IMR-90 (cell line): ENCODE results near the gene RIC8A. TPM values are rescaled to one million over a fixed set of nuclear protein-coding genes. Genes with fewer than 3 reads are reported as not detected.

Experiments used
- ATAC-seq: fragments of 200-7000 bp; cut with Tn5 transposase; 2 replicates; pipeline ENCODE4 v1.9.1; 2020; ENCODE audit warnings: low read depth, mild to moderate bottlenecking, moderate library complexity
- BruUV-seq: library from RNA; stranded (reverse); fragments of 400-500 nt; replicated peaks from 2 replicates; lab custom pipeline; 2021; lab: Mats Ljungman, UMichigan
- CTCF ChIA-PET: fragments of 300-600 bp; formaldehyde crosslinking; extraction: SDS; loops from one replicate; lab custom pipeline; 2021; ENCODE audit warnings: antibody characterized with exemption; lab: Yijun Ruan, JAX
- POLR2A ChIA-PET: fragments of 300-600 bp; sonication (Branson Sonifier 250); formaldehyde crosslinking; loops from one replicate; lab custom pipeline; 2022; ENCODE audit warnings: antibody characterized with exemption; ENCODE audit not compliant: unreplicated experiment; lab: Charles Lee
- DNase-seq: peaks from one replicate; pipeline ENCODE4 v3.0.0; 2013
- H2AFZ ChIP-seq: replicated peaks from 2 replicates; pipeline ENCODE3; 2013; ENCODE audit warnings: low read length, mild to moderate bottlenecking; ENCODE audit not compliant: poor library complexity
- H2AK5ac ChIP-seq: 2 replicates; pipeline ENCODE4 v1.6.1; 2013; ENCODE audit warnings: low read depth, low read length, inconsistent platforms
- H2AK9ac ChIP-seq: replicated peaks from 2 replicates; pipeline ENCODE3; 2013; ENCODE audit warnings: mild to moderate bottlenecking, low read depth, low read length, moderate library complexity; ENCODE audit not compliant: poor library complexity
- H2BK120ac ChIP-seq: 2 replicates; pipeline ENCODE4 v1.6.1; 2013; ENCODE audit warnings: low read depth, low read length, inconsistent platforms
- H2BK15ac ChIP-seq: 3 replicates; pipeline ENCODE4 v1.6.1; 2013; ENCODE audit warnings: low read depth, low read length, inconsistent platforms
- H2BK20ac ChIP-seq: 2 replicates; pipeline ENCODE4 v1.6.1; 2013; ENCODE audit warnings: low read depth, mild to moderate bottlenecking, inconsistent platforms, low read length, moderate library complexity
- H2BK5ac ChIP-seq: 2 replicates; pipeline ENCODE4 v1.6.1; 2013; ENCODE audit warnings: mild to moderate bottlenecking, low read depth, low read length, inconsistent platforms; ENCODE audit not compliant: poor library complexity, severe bottlenecking
- H3K14ac ChIP-seq: replicated peaks from 2 replicates; pipeline ENCODE4 v1.6.1; 2013; ENCODE audit warnings: low read depth, low read length, inconsistent platforms
- H3K18ac ChIP-seq: 2 replicates; pipeline ENCODE4 v1.6.1; 2013; ENCODE audit warnings: low read depth, low read length, control low read depth
- H3K23ac ChIP-seq: 2 replicates; pipeline ENCODE4 v1.6.1; 2013; ENCODE audit warnings: low read depth, low read length, inconsistent platforms
- H3K27ac ChIP-seq: 2 replicates; pipeline ENCODE4 v1.5.1; 2013; ENCODE audit warnings: mild to moderate bottlenecking, control low read depth, low read length; ENCODE audit not compliant: insufficient read depth
- H3K27me3 ChIP-seq: 2 replicates; pipeline ENCODE4 v1.6.1; 2013; ENCODE audit warnings: low read length; ENCODE audit not compliant: control insufficient read depth, insufficient read depth
- H3K36me3 ChIP-seq: 2 replicates; pipeline ENCODE4 v1.6.1; 2013; ENCODE audit warnings: low read length, mixed read lengths; ENCODE audit not compliant: control insufficient read depth, insufficient read depth
- H3K4ac ChIP-seq: 2 replicates; pipeline ENCODE4 v1.6.1; 2013; ENCODE audit warnings: low read depth, low read length, inconsistent platforms
- H3K4me1 ChIP-seq: 2 replicates; pipeline ENCODE4 v1.6.1; 2013; ENCODE audit warnings: low read length, mixed read lengths; ENCODE audit not compliant: control insufficient read depth, insufficient read depth
- H3K4me2 ChIP-seq: 2 replicates; pipeline ENCODE4 v1.6.1; 2013; ENCODE audit warnings: low read depth, mild to moderate bottlenecking, control low read depth, low read length, moderate library complexity
- H3K4me3 ChIP-seq: 2 replicates; pipeline ENCODE4 v1.5.1; 2013; ENCODE audit warnings: low read depth, mild to moderate bottlenecking, control low read depth, low read length, moderate library complexity; ENCODE audit not compliant: insufficient read depth
- H3K56ac ChIP-seq: 2 replicates; pipeline ENCODE4 v1.6.1; 2013; ENCODE audit warnings: low read length, inconsistent platforms; ENCODE audit not compliant: insufficient read depth; ENCODE audit errors: extremely low read depth
- H3K79me1 ChIP-seq, 2 experiments: 2 replicates each; pipeline ENCODE4 v1.6.1; 2013; ENCODE audit warnings: low read length in 2 of 2, inconsistent platforms in 1 of 2, low read depth in 1 of 2
- H3K9ac ChIP-seq: 2 replicates; pipeline ENCODE4 v1.6.1; 2013; ENCODE audit warnings: low read depth, low read length, control low read depth
- H3K9me1 ChIP-seq: 2 replicates; pipeline ENCODE4 v1.6.1; 2013; ENCODE audit warnings: low read length, inconsistent platforms; ENCODE audit not compliant: insufficient read depth
- H3K9me3 ChIP-seq: 2 replicates; pipeline ENCODE4 v1.6.1; 2013; ENCODE audit warnings: low read length; ENCODE audit not compliant: control insufficient read depth, insufficient read depth
- H4K20me1 ChIP-seq: 2 replicates; pipeline ENCODE4 v1.6.1; 2013; ENCODE audit warnings: low read length, inconsistent platforms; ENCODE audit not compliant: insufficient read depth
- H4K5ac ChIP-seq: 2 replicates; pipeline ENCODE4 v1.6.1; 2013; ENCODE audit warnings: mild to moderate bottlenecking, low read depth, low read length, control low read depth
- H4K8ac ChIP-seq, 2 experiments: 2 replicates each; pipeline ENCODE4 v1.6.1; 2013; ENCODE audit warnings: low read depth in 2 of 2, low read length in 2 of 2, control low read depth in 1 of 2, inconsistent platforms in 1 of 2
- H4K91ac ChIP-seq: 2 replicates; pipeline ENCODE4 v1.6.1; 2013; ENCODE audit warnings: low read depth, low read length, inconsistent platforms; ENCODE audit not compliant: insufficient read depth
- CEBPB ChIP-seq: IDR thresholded peaks from 2 replicates; pipeline ENCODE4 v1.6.1; 2012; ENCODE audit warnings: low read depth, low read length, improper control_type of control experiment
- NFE2L2 ChIP-seq: fragments of 150-350 bp; IDR thresholded peaks from 2 replicates; pipeline ENCODE4 v1.6.1; 2016; ENCODE audit warnings: low read depth, mild to moderate bottlenecking, low read length
- POLR2A ChIP-seq: IDR thresholded peaks from 2 replicates; pipeline ENCODE4 v1.6.1; 2012; ENCODE audit warnings: mild to moderate bottlenecking, low read depth, low read length
- RCOR1 ChIP-seq: IDR thresholded peaks from 2 replicates; pipeline ENCODE4 v1.6.1; 2012; ENCODE audit warnings: mild to moderate bottlenecking, low read length, improper control_type of control experiment; ENCODE audit not compliant: insufficient replicate concordance
- WGBS, 2 experiments: methylation state at CpG; one replicate each; pipeline versions ENCODE4 v1.1.5 to v1.1.7; 2013; ENCODE audit warnings: missing lambda C conversion rate in 2 of 2; ENCODE audit not compliant: insufficient read length in 1 of 2; ENCODE audit errors: extremely low coverage in 2 of 2; 5-methylcytosine and 5-hydroxymethylcytosine counted together
- dilution Hi-C: fragments of 300-500 bp; cut with HindIII; formaldehyde crosslinking; loops from one replicate; pipeline ENCODE4 v1.14.3; 2018; ENCODE audit warnings: low sequenced_read_pairs; ENCODE audit not compliant: unreplicated experiment
- in situ Hi-C: fragments of 300-500 bp; cut with MboI; formaldehyde crosslinking; loops from 3 replicates; pipeline ENCODE4 v1.14.3; 2019; ENCODE audit warnings: low sequenced_read_pairs, inconsistent platforms, mixed read lengths
- intact Hi-C: fragments of 100-400 bp; cut with micrococcal nuclease; formaldehyde crosslinking; loops from 2 replicates; pipeline ENCODE4 v1.10.0; 2022
- polyA plus RNA-seq, 3 experiments: library from polyadenylated mRNA; depleted of rRNA; stranded (reverse); fragments of >200 nt; gene quantifications; 2 replicates each; pipeline ENCODE4 v1.2.3, GENCODE V29; 2012; ENCODE audit warnings: low replicate concordance in 1 of 3
- total RNA-seq: library from RNA; depleted of rRNA; stranded (reverse); fragments of >200 nt; gene quantifications from 2 replicates; pipeline ENCODE4 v1.2.3, GENCODE V29; 2012
- TF ChIP-seq, protein P1 (sequence below): fragments of 150-350 bp; IDR thresholded peaks from 2 replicates; pipeline ENCODE4 v1.6.1; 2017; ENCODE audit warnings: mild to moderate bottlenecking, antibody characterized with exemption, low read length, low read depth

RIC8A gene
- total and polyA plus RNA-seq, 2 of the 4 experiments (the other 2 are of a cell fraction) = 129 to 188 TPM

DNA sequence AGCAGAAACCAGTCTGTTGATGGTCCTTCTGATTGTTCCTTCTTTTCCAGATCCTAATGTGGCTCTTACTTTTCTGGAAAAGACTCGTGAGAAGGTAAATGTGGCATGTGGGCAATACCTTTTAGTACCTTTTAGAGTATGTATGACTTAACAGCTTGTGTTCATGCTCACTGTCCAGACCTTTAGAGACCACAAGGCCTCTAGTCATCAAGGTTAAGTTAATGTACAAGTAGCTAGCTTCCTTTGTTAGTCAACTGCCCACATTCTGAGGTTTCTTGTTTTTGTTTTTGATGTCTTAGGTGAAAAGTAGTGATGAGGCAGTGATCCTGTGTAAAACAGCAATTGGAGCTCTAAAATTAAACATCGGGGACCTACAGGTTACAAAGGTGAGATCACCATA, 36.9 kb downstream of the RIC8A start:
- Histone ChIP-seq H3K4ac (no peak overlapping the region), H2BK15ac (no peak overlapping the region), H3K9ac (no peak overlapping the region), H3K79me1 (peaks cover 26 to 27% of the 10 kb centered on the region in 2 experiments), H2AFZ (no peak overlapping the region), H3K4me1 (no peaks in the 10 kb centered on the region), H3K36me3 (peaks cover 45% of the 10 kb centered on the region), H2AK5ac (no peak overlapping the region), H4K5ac (no peak overlapping the region), H2BK20ac (no peak overlapping the region), H2BK5ac (no peak overlapping the region), H3K27me3 (no peaks in the 10 kb centered on the region), H3K18ac (no peak overlapping the region), H3K4me3 (no peak overlapping the region), H3K4me2 (no peak overlapping the region), H3K9me1 (0 out of 2 replicates have a peak, but pooled peaks cover 5% of the 10 kb centered on the region), H3K27ac (no peak overlapping the region), H3K56ac (no peak overlapping the region), H2BK120ac (no peak overlapping the region), H4K91ac (no peak overlapping the region), H3K23ac (no peak overlapping the region), H3K9me3 (no peaks in the 10 kb centered on the region), H4K8ac (no peak overlapping the region), H4K20me1 (peaks cover 11% of the 10 kb centered on the region; the same call in 1 of the 2 replicates), H3K14ac (no peak overlapping the region), H2AK9ac (no peak overlapping the region)
- POLR2A ChIA-PET = interaction anchor here (0.6 to 0.7 kb wide), 2 partner anchors 28 to 37 kb away, joined by 3 read pairs; partner anchors contain the start of genes BET1L and RIC8A
- CTCF ChIA-PET = no interaction called here
- in situ Hi-C loops (loop anchor here (5.0 kb wide), 1 partner anchor 33 kb away; the partner anchor contains the start of gene NLRP6), intact Hi-C loops (no loop called here), dilution Hi-C loops (no loop called here)
- TF ChIP-seq RCOR1 = no peak
- TF ChIP-seq, protein P1, sequence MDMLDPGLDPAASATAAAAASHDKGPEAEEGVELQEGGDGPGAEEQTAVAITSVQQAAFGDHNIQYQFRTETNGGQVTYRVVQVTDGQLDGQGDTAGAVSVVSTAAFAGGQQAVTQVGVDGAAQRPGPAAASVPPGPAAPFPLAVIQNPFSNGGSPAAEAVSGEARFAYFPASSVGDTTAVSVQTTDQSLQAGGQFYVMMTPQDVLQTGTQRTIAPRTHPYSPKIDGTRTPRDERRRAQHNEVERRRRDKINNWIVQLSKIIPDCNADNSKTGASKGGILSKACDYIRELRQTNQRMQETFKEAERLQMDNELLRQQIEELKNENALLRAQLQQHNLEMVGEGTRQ = no peak
- TF ChIP-seq CEBPB = no peak
- no peak for TF ChIP-seq POLR2A
- TF ChIP-seq NFE2L2 = no peak
- DNase-seq = no peak
- ATAC-seq = no peak
- no CpG with 5 or more reads among the region's 2 CpGs for WGBS, 2 experiments
- BruUV-seq = no TSS peak
